Measurements from ENCODE around the gene TNIP3.
A peak's percentile ranks its signal among the peaks of the same experiment; 100 is the strongest.

TNIP3 gene

DNA sequence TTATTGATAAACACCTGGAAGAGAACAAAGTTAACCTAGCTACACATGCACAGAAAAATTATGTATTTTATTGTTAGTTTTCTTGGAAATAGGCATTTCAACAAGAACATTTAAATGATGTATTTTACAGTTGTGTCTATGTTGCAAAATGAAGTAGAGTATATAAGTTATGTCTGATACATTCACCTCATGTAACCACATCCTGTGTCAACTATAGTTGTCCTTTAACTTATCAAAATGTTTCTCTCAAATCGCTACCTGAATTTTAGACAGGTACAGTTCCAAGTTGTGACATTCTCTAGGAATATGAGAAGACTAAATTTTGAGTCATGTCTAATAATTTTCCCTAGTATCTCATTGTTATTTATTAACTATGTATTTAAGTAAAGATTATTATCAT, 27.2 kb upstream of the TNIP3 start:
- Histone ChIP-seq H3K4me3 (replicated peaks; ENCODE audit: low read depth, low read length) (no peak overlapping the region), H3K27me3 (replicated peaks; ENCODE audit: control insufficient read depth, insufficient read depth, low read length) (no peaks in the 10 kb centered on the region), H3K36me3 (ENCODE audit: control insufficient read depth, insufficient read depth, low read length) (no peaks in the 10 kb centered on the region)
- TF ChIP-seq, protein P1, sequence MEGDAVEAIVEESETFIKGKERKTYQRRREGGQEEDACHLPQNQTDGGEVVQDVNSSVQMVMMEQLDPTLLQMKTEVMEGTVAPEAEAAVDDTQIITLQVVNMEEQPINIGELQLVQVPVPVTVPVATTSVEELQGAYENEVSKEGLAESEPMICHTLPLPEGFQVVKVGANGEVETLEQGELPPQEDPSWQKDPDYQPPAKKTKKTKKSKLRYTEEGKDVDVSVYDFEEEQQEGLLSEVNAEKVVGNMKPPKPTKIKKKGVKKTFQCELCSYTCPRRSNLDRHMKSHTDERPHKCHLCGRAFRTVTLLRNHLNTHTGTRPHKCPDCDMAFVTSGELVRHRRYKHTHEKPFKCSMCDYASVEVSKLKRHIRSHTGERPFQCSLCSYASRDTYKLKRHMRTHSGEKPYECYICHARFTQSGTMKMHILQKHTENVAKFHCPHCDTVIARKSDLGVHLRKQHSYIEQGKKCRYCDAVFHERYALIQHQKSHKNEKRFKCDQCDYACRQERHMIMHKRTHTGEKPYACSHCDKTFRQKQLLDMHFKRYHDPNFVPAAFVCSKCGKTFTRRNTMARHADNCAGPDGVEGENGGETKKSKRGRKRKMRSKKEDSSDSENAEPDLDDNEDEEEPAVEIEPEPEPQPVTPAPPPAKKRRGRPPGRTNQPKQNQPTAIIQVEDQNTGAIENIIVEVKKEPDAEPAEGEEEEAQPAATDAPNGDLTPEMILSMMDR (IDR thresholded peaks at IDR 0.05; ENCODE audit: insufficient read depth, low read length, poor library complexity, severe bottlenecking), result no peak
- no peak for DNase-seq (ENCODE audit: extremely low read depth, insufficient read length)

DNA sequence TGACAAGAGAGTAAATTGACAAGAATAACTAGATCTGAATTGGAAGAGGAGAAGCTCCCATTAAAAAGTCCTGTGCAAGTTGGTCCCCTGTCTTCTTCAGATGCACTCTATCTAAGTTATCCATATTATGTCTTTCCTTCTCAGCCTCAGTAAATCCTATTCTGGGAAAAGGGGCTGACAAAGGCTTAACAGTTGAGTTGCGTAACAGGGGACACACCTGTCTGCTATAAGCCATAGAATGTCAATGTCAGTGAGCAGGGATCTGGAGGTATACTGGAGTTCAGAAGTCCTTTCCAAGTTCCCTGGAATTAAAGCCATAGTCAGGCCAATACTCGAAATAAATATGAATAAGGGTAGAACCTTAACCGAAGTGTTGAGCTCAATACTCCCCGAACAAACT, 26.3 kb upstream of the TNIP3 start:
- TF ChIP-seq, protein P1 (IDR thresholded peaks at IDR 0.05; ENCODE audit: insufficient read depth, low read length, poor library complexity, severe bottlenecking), result no peak

DNA sequence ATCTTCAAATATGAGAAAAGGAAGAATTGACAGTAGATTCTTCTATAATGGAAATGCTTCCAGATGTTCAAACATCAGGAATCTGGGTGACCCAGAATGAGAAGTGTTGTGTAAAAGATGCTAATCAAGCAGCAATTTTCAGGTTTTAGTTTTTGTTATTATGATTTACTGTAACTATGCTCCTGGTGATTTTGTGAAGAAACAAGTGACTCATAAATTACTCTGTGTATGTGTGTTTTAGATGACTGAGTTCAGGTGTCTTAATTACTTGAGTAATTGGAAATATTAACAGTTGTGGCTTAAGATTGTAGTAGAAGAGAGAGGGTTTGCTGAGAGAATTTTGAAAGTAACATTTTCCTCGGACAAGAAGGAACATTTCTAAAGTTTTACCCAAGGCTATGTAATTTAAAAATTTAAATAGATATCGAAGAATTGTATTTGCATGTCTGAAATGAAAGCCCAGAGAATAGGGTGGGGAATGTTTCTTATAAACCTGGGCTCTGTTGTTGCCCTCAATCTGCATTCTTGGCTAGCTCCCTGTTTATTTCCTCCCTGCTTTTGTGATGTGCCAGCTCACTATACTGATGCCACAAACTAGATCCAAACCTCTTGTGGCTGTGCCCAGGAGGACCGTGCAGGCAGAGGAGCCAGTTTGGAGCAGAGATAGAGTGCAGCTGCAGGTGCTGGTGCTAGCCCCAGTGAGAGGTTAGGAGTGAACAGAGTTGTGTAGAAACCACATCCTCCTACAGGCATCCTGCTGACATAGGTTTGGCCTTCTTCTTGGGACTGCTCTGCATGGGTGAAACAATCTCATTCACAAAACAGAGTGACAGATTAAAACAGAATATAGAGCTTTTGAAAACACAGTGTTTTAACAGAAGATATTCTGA, 25.4 kb upstream of the TNIP3 start:
- Histone ChIP-seq H3K27me3 (replicated peaks; ENCODE audit: control insufficient read depth, insufficient read depth, low read length) (no peaks in the 10 kb centered on the region), H3K36me3 (ENCODE audit: control insufficient read depth, insufficient read depth, low read length) (no peaks in the 10 kb centered on the region), H3K4me3 (replicated peaks; ENCODE audit: low read depth, low read length) (no peak overlapping the region)
- TF ChIP-seq, protein P1 (IDR thresholded peaks at IDR 0.05; ENCODE audit: insufficient read depth, low read length, poor library complexity, severe bottlenecking), result no peak
- DNase-seq (ENCODE audit: extremely low read depth, insufficient read length), result peak; percentile 23

More for the DNA sequence above, 26.3 kb upstream of the TNIP3 start:
- no peak overlapping the region for H3K4me3 ChIP-seq (replicated peaks; ENCODE audit: low read depth, low read length)
- no peaks in the 10 kb centered on the region for H3K27me3 ChIP-seq (replicated peaks; ENCODE audit: control insufficient read depth, insufficient read depth, low read length)
- no peaks in the 10 kb centered on the region for H3K36me3 ChIP-seq (ENCODE audit: control insufficient read depth, insufficient read depth, low read length)
- DNase-seq (ENCODE audit: extremely low read depth, insufficient read length), result no peak

GRCh38 chr4:121187206-121187605, 23.1 kb upstream of the TNIP3 start:
- H3K4me3 ChIP-seq (replicated peaks; ENCODE audit: low read depth, low read length), result no peak overlapping the region
- no peaks in the 10 kb centered on the region for H3K27me3 ChIP-seq (replicated peaks; ENCODE audit: control insufficient read depth, insufficient read depth, low read length)
- no peak for DNase-seq (ENCODE audit: extremely low read depth, insufficient read length)
- no peaks in the 10 kb centered on the region for H3K36me3 ChIP-seq (ENCODE audit: control insufficient read depth, insufficient read depth, low read length)
- TF ChIP-seq, protein P1 (IDR thresholded peaks at IDR 0.05; ENCODE audit: insufficient read depth, low read length, poor library complexity, severe bottlenecking), result no peak

DNA sequence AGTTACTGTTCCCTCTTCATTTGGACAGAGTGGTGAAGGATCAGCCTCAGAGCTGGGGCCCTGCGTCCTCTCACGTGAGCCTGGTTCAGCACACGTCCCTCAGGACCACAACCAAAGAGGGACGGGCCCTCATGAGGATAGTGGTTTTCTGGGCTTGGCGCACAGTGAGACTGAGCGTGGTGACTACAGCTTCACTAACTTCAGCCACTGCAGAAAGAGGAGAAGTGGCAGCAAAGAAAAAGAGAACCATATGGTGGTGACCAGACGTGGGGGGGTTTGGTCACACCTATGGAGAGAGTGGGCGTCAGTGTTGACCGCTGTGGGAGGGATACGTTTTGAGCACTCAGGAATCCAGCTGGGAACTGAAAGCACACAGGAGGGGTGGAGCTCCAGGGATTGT, 21.8 kb upstream of the TNIP3 start:
- no peaks in the 10 kb centered on the region for H3K36me3 ChIP-seq (ENCODE audit: control insufficient read depth, insufficient read depth, low read length)
- TF ChIP-seq, protein P1 (IDR thresholded peaks at IDR 0.05; ENCODE audit: insufficient read depth, low read length, poor library complexity, severe bottlenecking), result no peak
- DNase-seq (ENCODE audit: extremely low read depth, insufficient read length), result peak; percentile 9
- H3K4me3 ChIP-seq (replicated peaks; ENCODE audit: low read depth, low read length), result no peak overlapping the region
- no peaks in the 10 kb centered on the region for H3K27me3 ChIP-seq (replicated peaks; ENCODE audit: control insufficient read depth, insufficient read depth, low read length)
